Measurements from ENCODE around the gene TRDN.

TRDN gene

GRCh38 chr6:123636782-123637181 is at the start of gene TRDN:
Gene TRDN (minus strand): TSS chr6:123636950. CDS start chr6:123636775, 175 bp downstream.
- TF ChIP-seq CTCF (IDR thresholded peaks at IDR 0.05; ENCODE audit: insufficient read depth, low read depth, low read length, missing control alignments) = no peak
- no peak within 1 kb of the TSS for H3K4me3 ChIP-seq (ENCODE audit: low read length)
- DNase-seq (ENCODE audit: low read depth) = no peak

- DNase-seq (ENCODE audit: low read depth) = no peak
- TF ChIP-seq CTCF (IDR thresholded peaks at IDR 0.05; ENCODE audit: insufficient read depth, low read depth, low read length, missing control alignments) = no peak
- H3K4me3 ChIP-seq (ENCODE audit: low read length) = no peak overlapping the region
Observed at GRCh38 chr6:123681957-123682462, 45.3 kb upstream of the TRDN start.

GRCh38 chr6:123677897-123678296 is 41.1 kb upstream of the TRDN start:
- no peak overlapping the region for H3K4me3 ChIP-seq (ENCODE audit: low read length)
- DNase-seq (ENCODE audit: low read depth) = no peak
- TF ChIP-seq CTCF (IDR thresholded peaks at IDR 0.05; ENCODE audit: insufficient read depth, low read depth, low read length, missing control alignments) = no peak

GRCh38 chr6:123676793-123677192 is 40.0 kb upstream of the TRDN start:
- DNase-seq (ENCODE audit: low read depth) = no peak
- no peak for TF ChIP-seq CTCF (IDR thresholded peaks at IDR 0.05; ENCODE audit: insufficient read depth, low read depth, low read length, missing control alignments)
- no peak overlapping the region for H3K4me3 ChIP-seq (ENCODE audit: low read length)

GRCh38 chr6:123668965-123669591 is 32.3 kb upstream of the TRDN start:
- H3K4me3 ChIP-seq (ENCODE audit: low read length) = no peak overlapping the region
- no peak for DNase-seq (ENCODE audit: low read depth)
- no peak for TF ChIP-seq CTCF (IDR thresholded peaks at IDR 0.05; ENCODE audit: insufficient read depth, low read depth, low read length, missing control alignments)

GRCh38 chr6:123668063-123668462 is 31.3 kb upstream of the TRDN start:
- H3K4me3 ChIP-seq (ENCODE audit: low read length) = no peak overlapping the region
- no peak for TF ChIP-seq CTCF (IDR thresholded peaks at IDR 0.05; ENCODE audit: insufficient read depth, low read depth, low read length, missing control alignments)
- no peak for DNase-seq (ENCODE audit: low read depth)

GRCh38 chr6:123663436-123663835 is 26.7 kb upstream of the TRDN start:
- no peak for TF ChIP-seq CTCF (IDR thresholded peaks at IDR 0.05; ENCODE audit: insufficient read depth, low read depth, low read length, missing control alignments)
- no peak overlapping the region for H3K4me3 ChIP-seq (ENCODE audit: low read length)

More at GRCh38 chr6:123663436-123663835, 26.7 kb upstream of the TRDN start:
- no peak for DNase-seq (ENCODE audit: low read depth)
